NCI-H2171 treated with DMSO at 0.1 percent for 48 hours (cell line): Measurements from ENCODE around the gene PMM1.
A peak's percentile ranks its signal among the peaks of the same experiment; 100 is the strongest.
"Not testable (repeated sequence)": the region's sequence is repeated elsewhere in the genome, so short reads cannot be mapped to it uniquely, and the experiment has no call there.

Experiments
- DNase-seq: peaks from one replicate; lab custom pipeline; 2025; lab: John Stamatoyannopoulos, UW

PMM1 gene

GRCh38 chr22:41563051-41563711 lies 26.5 kb downstream of the PMM1 start:
- peak; percentile 37 for DNase-seq

DNA sequence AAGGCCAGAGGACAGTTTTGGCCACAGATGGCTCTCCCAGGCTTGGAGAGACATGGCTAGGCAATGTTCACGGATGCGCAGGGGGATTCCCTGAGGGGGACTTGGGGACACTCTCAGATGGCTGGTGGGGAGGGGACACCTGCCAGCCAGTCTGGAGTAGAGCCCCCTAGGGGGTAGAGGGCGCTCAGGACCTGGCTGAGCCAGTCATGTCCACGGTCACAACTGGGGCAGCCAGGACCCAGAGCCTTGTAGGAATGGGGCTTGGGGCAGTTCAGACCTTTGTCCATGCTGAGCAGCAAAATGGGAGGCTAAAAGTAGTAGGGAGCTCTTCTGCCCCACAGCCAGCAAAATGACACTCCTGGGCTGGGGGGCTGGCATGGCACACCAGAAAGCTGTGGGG lies 27.2 kb downstream of the PMM1 start:
- DNase-seq, result no peak

DNA sequence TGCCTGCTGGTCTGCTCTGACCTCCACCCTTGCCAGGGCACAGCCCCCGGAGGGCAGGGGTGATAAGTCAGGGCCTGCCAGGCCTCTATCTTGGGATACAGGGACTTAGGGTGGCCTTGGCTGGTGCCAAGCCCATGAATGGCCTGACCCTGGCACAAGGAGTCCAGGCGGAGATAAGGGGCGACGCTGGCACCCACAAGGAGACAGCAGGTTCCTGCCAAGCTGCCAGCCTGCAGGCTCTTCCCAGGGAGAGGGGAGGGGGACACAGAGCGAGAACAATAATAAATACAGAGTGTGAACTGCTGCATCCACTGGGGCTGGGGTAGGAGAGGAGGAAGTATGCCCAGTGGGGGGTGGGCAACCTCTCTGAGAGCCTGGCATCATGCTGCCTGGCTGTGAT lies 27.9 kb downstream of the PMM1 start:
- no peak for DNase-seq

- peak; percentile 43 for DNase-seq
Measured at GRCh38 chr22:41561335-41561734, 28.3 kb downstream of the PMM1 start.

DNA sequence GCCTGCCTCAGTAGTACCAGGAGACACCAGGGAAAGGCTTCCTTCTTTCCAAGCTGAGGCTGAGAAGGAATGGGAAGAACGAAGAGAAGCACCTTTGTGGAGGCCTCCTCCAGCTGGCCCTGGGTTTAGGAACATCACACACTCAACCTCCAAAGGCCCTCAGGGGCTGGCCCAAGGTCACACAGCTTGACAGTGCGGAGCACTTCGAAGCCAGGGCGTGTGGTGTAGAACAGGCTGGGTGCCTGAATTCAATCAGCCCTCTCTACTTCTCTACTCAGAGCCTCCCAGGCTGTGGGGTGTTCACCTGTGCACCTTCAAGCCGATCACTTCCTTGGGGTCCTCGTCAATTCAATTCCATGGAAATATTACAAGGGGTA lies 29.6 kb downstream of the PMM1 start:
- DNase-seq, result no peak

DNA sequence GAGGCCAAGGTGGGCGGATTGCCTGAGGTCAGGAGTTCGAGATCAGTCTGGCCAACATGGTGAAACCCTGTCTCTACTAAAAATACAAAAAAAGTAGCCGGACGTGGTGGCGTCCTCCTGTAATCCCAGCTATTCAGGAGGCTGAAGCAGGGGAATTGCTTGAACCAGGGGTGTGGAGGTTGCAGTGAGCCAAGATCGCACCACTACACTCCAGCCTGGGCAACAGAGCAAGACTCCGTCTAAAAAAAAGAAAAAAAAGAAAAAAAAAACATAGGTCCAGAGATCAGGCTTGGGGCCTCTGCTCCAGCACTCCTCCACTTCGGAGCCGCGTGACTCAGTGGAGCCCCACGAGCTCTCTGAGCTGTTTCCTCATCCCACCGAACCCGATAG lies 31.4 kb downstream of the PMM1 start:
- not testable (repeated sequence) for DNase-seq

GRCh38 chr22:41557401-41558240 lies 32.0 kb downstream of the PMM1 start:
- DNase-seq, result peak; percentile 84

DNA sequence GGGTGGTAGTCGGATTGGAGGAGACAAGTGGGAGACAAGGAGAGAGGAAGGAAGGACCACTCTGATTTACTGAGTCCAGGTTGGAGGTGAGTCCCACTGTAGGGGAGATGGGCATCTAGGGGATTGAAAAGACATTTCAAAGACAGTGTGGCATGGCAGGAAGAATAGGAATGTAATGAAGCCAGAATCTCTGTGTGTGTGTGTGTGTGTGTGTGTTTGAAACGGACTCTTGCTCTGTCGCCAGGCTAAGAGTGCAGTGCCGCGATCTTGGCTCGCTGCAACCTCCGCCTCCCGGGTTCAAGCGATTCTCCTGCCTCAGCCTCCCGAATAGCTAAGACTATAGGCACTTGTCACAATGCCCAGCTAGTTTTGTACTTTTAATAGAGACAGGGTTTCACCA lies 33.1 kb downstream of the PMM1 start:
- no peak for DNase-seq

- DNase-seq, result peak; percentile 61
Measured at GRCh38 chr22:41555325-41555982, 34.2 kb downstream of the PMM1 start.

DNA sequence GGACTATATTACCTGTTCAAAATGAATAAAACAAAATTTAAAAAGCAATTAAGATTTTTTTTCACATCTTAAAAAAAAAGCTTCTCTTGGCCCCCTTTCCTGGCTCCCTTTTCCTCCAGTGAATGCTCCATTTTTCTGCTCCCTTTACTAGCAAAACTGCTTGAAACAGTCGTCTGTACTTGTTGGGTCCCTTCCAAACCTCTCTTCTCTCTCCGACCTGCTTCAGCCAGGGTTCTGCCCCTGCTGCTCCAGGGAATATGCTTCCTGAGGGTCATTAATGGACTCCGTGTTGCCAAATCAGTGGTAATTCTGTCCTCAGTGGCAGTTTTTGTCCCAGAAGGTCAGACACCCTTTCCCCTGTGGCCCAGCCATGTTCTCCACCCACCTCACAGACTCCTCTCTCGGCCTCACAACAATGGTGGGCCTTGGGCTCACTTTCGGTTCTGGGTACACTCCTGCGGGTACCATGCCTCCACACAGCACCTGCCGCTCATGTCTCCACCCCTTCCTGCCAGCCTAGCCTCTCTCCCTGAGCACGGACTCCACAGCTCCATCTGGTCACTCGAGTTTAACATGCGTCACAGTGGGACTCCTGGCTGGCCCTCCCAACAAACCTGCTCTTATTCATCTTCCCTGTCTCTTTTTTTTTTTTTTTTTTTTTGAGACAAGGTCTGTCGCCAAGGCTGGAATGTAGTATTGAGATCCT lies 37.6 kb downstream of the PMM1 start:
- no peak for DNase-seq

DNA sequence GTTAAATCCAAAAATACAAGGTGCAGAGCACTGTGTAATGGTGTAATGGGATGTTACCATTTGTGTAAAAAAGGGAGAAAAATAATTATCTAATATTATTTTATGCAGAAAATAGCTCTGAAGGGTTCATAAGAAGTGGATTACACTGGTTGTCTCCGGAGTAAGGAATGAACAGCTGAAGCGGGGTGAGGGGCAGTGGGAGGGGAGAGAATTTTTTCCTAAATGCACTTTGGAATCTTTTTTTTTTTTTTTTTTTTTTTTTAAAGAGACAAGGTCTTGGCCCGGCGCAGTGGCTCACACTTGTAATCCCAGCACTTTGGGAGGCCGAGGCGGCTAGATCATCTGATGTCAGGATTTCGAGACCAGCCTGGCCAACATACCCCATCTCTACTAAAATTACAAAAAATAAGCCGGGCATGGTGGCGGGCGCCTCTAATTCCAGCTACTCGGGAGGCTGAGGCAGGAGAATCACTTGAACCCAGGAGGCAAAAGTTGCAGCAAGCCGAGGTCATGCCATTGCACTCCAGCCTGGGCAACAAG lies 38.6 kb downstream of the PMM1 start:
- DNase-seq, result no peak

DNA sequence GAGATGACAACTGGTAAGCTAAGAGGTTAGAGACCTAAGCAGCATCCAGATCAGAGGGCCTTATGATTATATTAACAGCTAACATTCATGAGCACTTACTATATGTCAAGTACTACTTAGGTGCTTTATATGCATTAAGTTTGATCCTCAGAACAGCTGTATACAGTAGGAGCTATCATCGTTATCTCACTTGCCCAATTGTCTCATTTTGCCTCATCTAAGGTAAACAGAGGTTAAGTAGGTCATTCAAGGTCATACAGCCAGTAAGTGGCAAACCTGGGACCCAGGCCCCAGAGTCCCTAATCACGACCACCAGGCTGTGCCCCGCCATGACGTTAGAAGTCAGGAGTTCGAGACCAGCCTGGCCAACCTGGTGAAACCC lies 40.8 kb downstream of the PMM1 start:
- no peak for DNase-seq

DNA sequence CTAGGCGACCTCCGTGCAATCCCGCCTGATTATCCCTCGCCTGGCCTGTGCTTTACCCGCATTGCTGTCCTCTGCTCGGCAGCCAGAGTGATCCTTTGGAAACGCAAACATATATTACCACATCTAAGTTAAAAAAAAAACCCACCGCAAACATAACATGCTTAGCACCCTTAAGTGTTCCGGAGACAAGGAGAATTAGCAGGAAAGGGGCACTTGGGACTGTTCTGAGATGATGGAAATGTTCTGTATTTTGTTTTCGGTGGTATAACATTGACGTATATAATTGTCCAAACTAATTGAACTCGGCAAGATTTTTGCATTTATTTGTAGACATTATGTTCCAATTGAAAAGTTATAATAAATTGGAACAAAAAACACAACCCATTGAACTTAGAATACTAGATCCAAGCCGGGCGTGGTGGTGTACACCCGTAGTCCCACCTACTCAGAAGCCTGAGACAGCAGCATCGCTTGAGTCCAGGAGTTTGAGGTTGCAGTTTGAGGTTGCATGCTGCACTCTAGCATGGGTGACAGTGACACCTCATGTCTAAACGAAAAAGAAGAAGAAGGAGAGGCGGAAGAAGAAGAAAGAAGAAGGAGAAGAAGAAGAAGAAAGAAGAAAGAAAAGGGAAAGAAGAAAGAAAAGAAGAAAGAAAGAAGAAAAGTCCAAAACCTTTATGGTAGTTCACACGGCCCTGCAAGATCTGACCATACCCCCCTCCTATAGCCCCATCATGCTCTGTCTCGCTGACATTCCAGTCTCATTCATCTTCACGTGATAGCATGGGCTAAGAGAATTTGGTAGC lies 44.8 kb downstream of the PMM1 start:
- no peak for DNase-seq

DNA sequence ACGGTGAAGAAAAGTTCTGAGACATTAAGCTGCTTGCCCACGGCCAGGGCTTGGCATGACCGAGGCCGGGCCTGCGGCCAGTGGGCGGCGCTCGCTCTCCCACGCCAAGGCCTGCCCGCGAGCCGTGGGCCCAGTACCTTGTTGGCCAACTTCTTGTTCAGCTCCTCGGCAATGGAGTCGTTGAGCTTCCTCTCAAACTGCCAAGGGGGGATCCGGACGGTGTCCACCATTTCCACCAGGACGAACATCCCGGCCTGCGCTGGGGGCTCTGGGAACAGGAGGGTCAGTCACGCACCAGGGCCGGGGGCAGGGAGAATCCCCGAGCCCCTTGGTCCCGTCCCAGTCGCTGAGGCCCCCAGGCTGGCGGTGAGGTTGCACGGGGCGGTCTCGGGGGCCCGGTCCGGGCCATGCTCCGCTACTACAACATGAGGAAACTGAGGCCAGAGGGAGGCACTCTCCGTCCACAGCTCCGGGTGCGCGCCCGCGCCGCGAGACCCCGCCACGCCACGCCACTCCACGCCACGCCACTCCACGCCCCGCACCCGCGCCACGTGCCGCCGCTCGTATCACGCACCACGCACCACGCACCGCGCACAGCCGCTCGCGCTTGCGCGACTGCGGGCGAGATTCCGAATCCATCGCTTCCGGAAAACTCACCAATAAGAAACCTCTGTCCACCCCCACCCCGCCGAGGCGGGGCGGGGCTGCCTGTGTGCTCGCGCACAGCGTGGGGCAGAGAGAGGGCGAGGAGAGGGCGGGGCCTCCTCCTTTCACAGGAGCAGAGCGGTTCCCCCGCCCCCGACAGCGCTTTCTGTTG lies 45.6 kb downstream of the PMM1 start, which contains the start of gene POLR3H:
Gene POLR3H (minus strand): TSS at position 617 of the 817 bp plus-strand sequence. CDS start 369 bp downstream, at position 248.
- peak; percentile 98 for DNase-seq

DNA sequence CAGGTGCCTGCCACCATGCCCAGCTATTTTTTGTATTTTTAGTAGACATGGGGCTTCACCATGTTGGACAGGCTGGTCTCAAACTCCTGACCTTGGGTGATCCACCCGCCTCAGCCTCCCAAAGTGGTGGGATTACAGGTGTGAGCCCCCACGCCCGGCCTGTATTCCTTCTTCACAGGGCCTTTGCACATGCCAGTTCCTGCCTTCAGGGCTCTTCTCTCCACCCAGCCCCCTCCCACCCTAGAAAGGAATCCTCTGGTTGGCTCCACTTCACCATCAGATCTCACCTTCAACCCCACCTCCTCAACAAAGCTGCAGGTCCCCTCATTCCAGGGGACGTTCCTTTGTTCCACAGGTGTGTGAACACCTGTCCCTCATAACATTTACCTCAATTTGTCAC lies 47.4 kb downstream of the PMM1 start:
- DNase-seq, result no peak

DNA sequence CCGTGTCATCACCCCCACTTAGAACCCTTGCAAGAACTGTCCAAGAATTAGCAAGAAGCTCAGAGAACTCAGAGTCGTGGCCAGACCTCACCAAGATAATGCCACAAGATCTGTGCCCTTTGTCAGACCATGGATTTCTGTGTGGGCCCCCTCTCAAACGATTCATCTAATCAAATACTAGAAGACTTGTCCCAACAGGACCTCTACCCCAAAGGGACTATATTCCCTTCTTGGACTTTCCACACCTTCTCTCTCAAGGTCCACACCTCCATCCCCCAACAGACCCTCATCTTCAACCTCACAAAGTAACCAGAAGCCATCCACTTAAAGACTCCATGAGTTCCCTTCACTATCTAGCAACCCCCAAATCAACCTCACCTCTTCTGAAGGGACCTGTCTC lies 48.2 kb downstream of the PMM1 start:
- no peak for DNase-seq

- no peak for DNase-seq
Measured at GRCh38 chr22:41540365-41540764, 49.3 kb downstream of the PMM1 start.

DNA sequence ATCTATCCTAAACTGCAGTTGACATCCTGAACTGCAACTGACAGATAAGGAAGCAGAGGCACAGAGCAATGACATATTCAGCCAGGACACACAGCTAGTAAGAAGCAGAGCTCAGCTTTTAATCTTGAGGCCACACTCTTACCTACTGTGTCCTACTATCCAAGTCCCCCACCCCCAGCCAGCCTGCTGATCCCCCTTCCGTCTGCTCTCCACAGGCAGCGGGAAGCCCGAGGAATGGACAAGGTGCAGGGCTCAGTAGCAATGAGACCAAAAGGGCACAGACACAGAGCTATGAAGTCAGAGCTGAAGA lies 49.7 kb downstream of the PMM1 start:
- DNase-seq, result no peak

DNA sequence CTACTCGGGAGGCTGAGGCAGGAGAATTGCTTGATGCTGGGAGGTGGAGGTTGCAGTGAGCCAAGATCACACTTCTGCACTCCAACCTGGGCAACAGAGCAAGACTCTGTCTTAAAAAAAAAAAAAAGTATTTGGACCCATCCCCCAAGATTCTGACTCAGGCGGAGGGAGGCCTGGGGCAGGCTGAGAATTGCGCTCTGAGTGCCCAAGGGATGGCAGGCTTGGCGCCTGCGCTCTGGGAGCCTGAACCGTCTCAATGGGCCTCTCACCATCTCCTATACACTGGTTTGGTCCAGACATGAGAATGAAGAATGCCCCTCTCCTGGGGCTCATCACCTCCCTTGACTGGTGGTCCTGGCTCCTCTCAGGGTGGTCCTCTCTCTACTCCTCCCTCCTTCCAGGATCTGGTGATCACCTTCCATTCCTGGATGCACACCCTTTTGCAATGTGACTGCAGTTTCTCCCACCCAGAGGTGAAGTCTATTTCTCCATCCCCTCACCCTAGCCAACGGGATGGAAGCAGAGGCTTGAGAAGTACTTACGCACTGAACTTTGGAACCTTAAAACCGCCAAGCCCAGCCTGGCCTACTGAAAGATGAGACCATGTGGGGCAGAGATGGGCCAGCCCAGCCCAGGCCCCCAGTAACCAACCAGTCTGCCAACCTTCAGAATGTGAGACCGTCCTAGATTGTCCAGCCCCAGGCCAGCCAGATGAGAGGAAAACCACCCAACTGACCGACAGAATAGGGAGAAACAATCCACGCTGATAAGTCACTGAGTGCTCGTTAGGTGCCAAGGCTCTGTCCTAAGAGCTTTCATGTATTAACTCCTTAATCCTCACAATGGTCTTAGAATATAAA lies 50.3 kb downstream of the PMM1 start:
- no peak for DNase-seq

GRCh38 chr22:41538583-41538982 lies 51.1 kb downstream of the PMM1 start:
- no peak for DNase-seq
